Measurements from ENCODE around the gene NPC2. TPM values are rescaled to one million over a fixed set of nuclear protein-coding genes. Genes with fewer than 3 reads are reported as not detected.

Gene NPC2
- total and polyA plus RNA-seq, 7 experiments from 2014 or later: 37.9 to 108 (median 60.2) TPM

GRCh38 chr14:74521756-74522155, 28.7 kb upstream of the NPC2 start:
- no peaks in the 10 kb centered on the region for H3K4me1 Mint-ChIP-seq
- no peaks in the 10 kb centered on the region for H3K36me3 Mint-ChIP-seq
- peaks cover 0 to 1% (median 0%) of the 10 kb centered on the region in 11 donors for H3K9me3 Mint-ChIP-seq
- ATAC-seq (no peak), DNase-seq (no peak)
- Histone ChIP-seq H3K27me3 (ENCODE audit: control insufficient read depth in 2 of 2, insufficient read depth in 2 of 2, low read length in 2 of 2) (no peaks in the 10 kb centered on the region), H3K4me3 (ENCODE audit: low read length) (no peak overlapping the region), H3K27ac (ENCODE audit: low read depth, low read length) (no peak overlapping the region), H3K4me1 (ENCODE audit: control insufficient read depth in 2 of 2, insufficient read depth in 2 of 2, low read length in 2 of 2) (no peaks in the 10 kb centered on the region), H3K36me3 (ENCODE audit: control insufficient read depth in 2 of 3, insufficient read depth in 3 of 3, low read length in 3 of 3) (no peaks in the 10 kb centered on the region), H3K9me3 (ENCODE audit: control insufficient read depth in 2 of 3, low read length in 3 of 3) (no peaks in the 10 kb centered on the region)
- intact Hi-C loops (cut with micrococcal nuclease): no loop called here
- ChIA-PET CTCF (no interaction called here), POLR2A (no interaction called here)
- peaks cover 0 to 22% (median 4%) of the 10 kb centered on the region in 5 donors for H3K27me3 Mint-ChIP-seq
- H3K4me3 Mint-ChIP-seq: no peak overlapping the region
- H3K27ac Mint-ChIP-seq: no peak overlapping the region

DNA sequence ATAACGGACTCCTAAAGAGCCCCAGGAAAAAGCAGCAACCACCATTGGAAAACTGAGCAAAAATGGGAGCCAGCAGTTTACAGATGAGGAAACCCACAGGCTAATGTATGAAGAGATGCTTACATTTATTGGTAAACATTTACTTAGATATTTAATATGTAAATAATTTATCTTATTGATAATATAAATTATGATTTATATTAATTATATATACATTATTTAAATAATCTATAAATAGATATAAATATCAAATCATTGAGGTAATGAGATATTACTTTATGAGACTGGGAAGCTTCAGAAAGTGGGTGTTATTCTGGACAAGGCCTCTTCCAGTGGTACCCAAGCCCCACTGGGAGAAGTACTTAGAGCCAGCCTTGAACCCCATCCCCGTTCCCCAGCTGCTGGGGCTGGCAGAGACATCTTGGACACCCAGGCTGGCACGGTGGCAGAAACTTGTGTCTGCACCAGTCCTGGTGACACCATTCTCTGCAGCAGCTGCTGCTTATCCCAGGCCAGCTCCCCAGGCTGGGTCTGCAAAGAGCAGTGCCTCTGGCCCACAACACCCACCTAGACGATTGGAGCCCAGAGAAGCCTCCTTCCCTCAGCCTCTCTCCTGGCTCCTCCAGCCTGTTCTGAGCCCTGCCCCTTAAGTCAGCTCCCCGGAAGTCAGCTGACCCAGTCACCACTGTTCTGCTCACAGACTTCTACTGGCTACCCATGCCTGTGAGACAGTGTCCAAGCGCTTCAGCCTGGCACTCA, 26.4 kb upstream of the NPC2 start:
- DNase-seq (no peak), ATAC-seq (no peak)
- Histone ChIP-seq H3K27me3 (ENCODE audit: control insufficient read depth in 2 of 2, insufficient read depth in 2 of 2, low read length in 2 of 2) (no peaks in the 10 kb centered on the region), H3K4me3 (ENCODE audit: low read length) (no peak overlapping the region), H3K36me3 (ENCODE audit: control insufficient read depth in 2 of 3, insufficient read depth in 3 of 3, low read length in 3 of 3) (no peaks in the 10 kb centered on the region), H3K27ac (ENCODE audit: low read depth, low read length) (no peak overlapping the region), H3K9me3 (ENCODE audit: control insufficient read depth in 2 of 3, low read length in 3 of 3) (no peaks in the 10 kb centered on the region), H3K4me1 (ENCODE audit: control insufficient read depth in 2 of 2, insufficient read depth in 2 of 2, low read length in 2 of 2) (no peaks in the 10 kb centered on the region)
- H3K4me3 Mint-ChIP-seq: no peak overlapping the region
- H3K27me3 Mint-ChIP-seq: peaks cover 0 to 30% (median 4%) of the 10 kb centered on the region in 5 donors
- no peaks in the 10 kb centered on the region for H3K36me3 Mint-ChIP-seq
- ChIA-PET POLR2A (no interaction called here), CTCF (no interaction called here)
- H3K9me3 Mint-ChIP-seq: no peaks in the 10 kb centered on the region
- intact Hi-C loops (cut with micrococcal nuclease): no loop called here
- no peak overlapping the region for H3K27ac Mint-ChIP-seq
- peaks cover 0 to 5% (median 4%) of the 10 kb centered on the region in 7 donors for H3K4me1 Mint-ChIP-seq

GRCh38 chr14:74518221-74518620, 25.1 kb upstream of the NPC2 start:
- Histone ChIP-seq H3K27ac (ENCODE audit: low read depth, low read length) (no peak overlapping the region), H3K36me3 (ENCODE audit: control insufficient read depth in 2 of 3, insufficient read depth in 3 of 3, low read length in 3 of 3) (no peaks in the 10 kb centered on the region), H3K4me3 (ENCODE audit: low read length) (no peak overlapping the region), H3K4me1 (ENCODE audit: control insufficient read depth in 2 of 2, insufficient read depth in 2 of 2, low read length in 2 of 2) (no peaks in the 10 kb centered on the region), H3K27me3 (ENCODE audit: control insufficient read depth in 2 of 2, insufficient read depth in 2 of 2, low read length in 2 of 2) (no peaks in the 10 kb centered on the region), H3K9me3 (ENCODE audit: control insufficient read depth in 2 of 3, low read length in 3 of 3) (no peaks in the 10 kb centered on the region)
- ATAC-seq: no peak
- ChIA-PET POLR2A (no interaction called here), CTCF (no interaction called here)
- no peaks in the 10 kb centered on the region for H3K9me3 Mint-ChIP-seq
- intact Hi-C loops (cut with micrococcal nuclease): no loop called here
- H3K4me1 Mint-ChIP-seq: peaks cover 0 to 14% (median 12%) of the 10 kb centered on the region in 7 donors
- no peak overlapping the region for H3K27ac Mint-ChIP-seq
- peaks cover 0 to 39% (median 4%) of the 10 kb centered on the region in 5 donors for H3K27me3 Mint-ChIP-seq
- H3K36me3 Mint-ChIP-seq: no peaks in the 10 kb centered on the region
- no peak for DNase-seq
- no peak overlapping the region for H3K4me3 Mint-ChIP-seq

GRCh38 chr14:74517731-74518130, 24.6 kb upstream of the NPC2 start:
- ATAC-seq (no peak), DNase-seq (no peak)
- no peaks in the 10 kb centered on the region for H3K4me1 ChIP-seq (ENCODE audit: control insufficient read depth in 2 of 2, insufficient read depth in 2 of 2, low read length in 2 of 2)
- H3K27ac Mint-ChIP-seq: no peak overlapping the region
- H3K27ac ChIP-seq (ENCODE audit: low read depth, low read length): no peak overlapping the region
- H3K9me3 Mint-ChIP-seq: no peaks in the 10 kb centered on the region
- H3K36me3 Mint-ChIP-seq: no peaks in the 10 kb centered on the region
- no peak overlapping the region for H3K4me3 ChIP-seq (ENCODE audit: low read length)
- intact Hi-C loops (cut with micrococcal nuclease): no loop called here
- ChIA-PET CTCF (no interaction called here), POLR2A (no interaction called here)
- H3K4me3 Mint-ChIP-seq: no peak overlapping the region
- H3K4me1 Mint-ChIP-seq: peaks cover 0 to 14% (median 12%) of the 10 kb centered on the region in 7 donors
- peaks cover 0 to 41% (median 6%) of the 10 kb centered on the region in 5 donors for H3K27me3 Mint-ChIP-seq
- no peaks in the 10 kb centered on the region for H3K36me3 ChIP-seq (ENCODE audit: control insufficient read depth in 2 of 3, insufficient read depth in 3 of 3, low read length in 3 of 3)
- no peaks in the 10 kb centered on the region for H3K27me3 ChIP-seq (ENCODE audit: control insufficient read depth in 2 of 2, insufficient read depth in 2 of 2, low read length in 2 of 2)
- H3K9me3 ChIP-seq (ENCODE audit: control insufficient read depth in 2 of 3, low read length in 3 of 3): no peaks in the 10 kb centered on the region

GRCh38 chr14:74516451-74517160, 23.5 kb upstream of the NPC2 start:
- Mint-ChIP-seq H3K9me3 (no peaks in the 10 kb centered on the region), H3K27me3 (peaks cover 0 to 47% (median 10%) of the 10 kb centered on the region in 5 donors), H3K27ac (no peak overlapping the region), H3K36me3 (no peaks in the 10 kb centered on the region), H3K4me3 (no peak overlapping the region), H3K4me1 (peaks cover 0 to 14% (median 12%) of the 10 kb centered on the region in 7 donors)
- no peaks in the 10 kb centered on the region for H3K9me3 ChIP-seq (ENCODE audit: control insufficient read depth in 2 of 3, low read length in 3 of 3)
- ChIA-PET CTCF (no interaction called here), POLR2A (no interaction called here)
- DNase-seq (no peak), ATAC-seq (no peak)
- no peak overlapping the region for H3K4me3 ChIP-seq (ENCODE audit: low read length)
- no peak overlapping the region for H3K27ac ChIP-seq (ENCODE audit: low read depth, low read length)
- no peaks in the 10 kb centered on the region for H3K4me1 ChIP-seq (ENCODE audit: control insufficient read depth in 2 of 2, insufficient read depth in 2 of 2, low read length in 2 of 2)
- intact Hi-C loops (cut with micrococcal nuclease): no loop called here
- H3K27me3 ChIP-seq (ENCODE audit: control insufficient read depth in 2 of 2, insufficient read depth in 2 of 2, low read length in 2 of 2): no peaks in the 10 kb centered on the region
- H3K36me3 ChIP-seq (ENCODE audit: control insufficient read depth in 2 of 3, insufficient read depth in 3 of 3, low read length in 3 of 3): no peaks in the 10 kb centered on the region

DNA sequence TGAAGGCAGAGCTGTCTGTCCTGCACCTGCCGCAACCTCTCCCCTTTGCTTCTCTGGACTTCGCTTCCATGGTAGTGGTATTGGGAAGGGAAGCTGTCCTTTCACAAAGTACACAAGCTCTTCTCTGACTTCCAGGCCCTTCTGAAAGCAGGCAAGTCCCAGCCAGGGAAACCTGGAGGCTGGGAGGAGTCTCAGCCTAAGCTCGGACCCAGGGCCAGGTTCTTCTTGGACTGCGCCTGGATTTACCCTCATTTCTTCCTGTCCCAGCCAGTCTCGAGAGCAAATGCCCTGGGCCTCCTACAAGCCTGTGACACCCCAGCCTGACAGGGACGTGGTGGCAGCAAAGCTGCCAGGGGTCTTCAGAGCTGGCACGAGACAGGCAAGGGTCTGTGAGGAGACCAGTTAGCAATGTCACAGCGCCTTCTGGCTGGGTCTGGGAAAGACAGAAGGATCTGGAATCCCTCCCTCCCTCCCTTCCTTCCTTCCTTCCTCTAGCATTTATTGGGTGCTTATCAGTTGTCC, 22.8 kb upstream of the NPC2 start:
- H3K27me3 ChIP-seq (ENCODE audit: control insufficient read depth in 2 of 2, insufficient read depth in 2 of 2, low read length in 2 of 2): no peaks in the 10 kb centered on the region
- no peaks in the 10 kb centered on the region for H3K9me3 ChIP-seq (ENCODE audit: control insufficient read depth in 2 of 3, low read length in 3 of 3)
- no peak overlapping the region for H3K27ac ChIP-seq (ENCODE audit: low read depth, low read length)
- Mint-ChIP-seq H3K36me3 (no peaks in the 10 kb centered on the region), H3K9me3 (no peaks in the 10 kb centered on the region), H3K27ac (no peak overlapping the region), H3K27me3 (peaks cover 0 to 49% (median 10%) of the 10 kb centered on the region in 5 donors), H3K4me1 (peaks cover 0 to 14% (median 12%) of the 10 kb centered on the region in 7 donors), H3K4me3 (no peak overlapping the region)
- DNase-seq (no peak), ATAC-seq (no peak)
- no peak overlapping the region for H3K4me3 ChIP-seq (ENCODE audit: low read length)
- ChIA-PET CTCF (no interaction called here), POLR2A (no interaction called here)
- H3K4me1 ChIP-seq (ENCODE audit: control insufficient read depth in 2 of 2, insufficient read depth in 2 of 2, low read length in 2 of 2): no peaks in the 10 kb centered on the region
- no peaks in the 10 kb centered on the region for H3K36me3 ChIP-seq (ENCODE audit: control insufficient read depth in 2 of 3, insufficient read depth in 3 of 3, low read length in 3 of 3)
- intact Hi-C loops (cut with micrococcal nuclease): no loop called here
